KMS-11 (cell line): ENCODE measurements around the gene HIF1AN.

Experiments
- H2AFZ ChIP-seq: fragments of 200-600 bp; sonication (generic); 2 replicates; pipeline ENCODE4 v1.6.1; 2016; ENCODE audit warnings: antibody characterized with exemption, mixed run types, low read depth
- H3K27ac ChIP-seq: fragments of 200-600 bp; sonication (generic); 2 replicates; pipeline ENCODE4 v1.6.1; 2016; ENCODE audit warnings: mild to moderate bottlenecking, mixed run types
- H3K27me3 ChIP-seq: fragments of 200-600 bp; sonication (generic); 2 replicates; pipeline ENCODE4 v1.6.1; 2017; ENCODE audit warnings: mild to moderate bottlenecking, low read depth, mixed run types, moderate library complexity; ENCODE audit not compliant: insufficient read depth
- H3K36me3 ChIP-seq: fragments of 200-600 bp; sonication (generic); 2 replicates; pipeline ENCODE4 v1.6.1; 2017; ENCODE audit warnings: mild to moderate bottlenecking, mixed run types; ENCODE audit not compliant: insufficient read depth
- H3K4me1 ChIP-seq: fragments of 200-600 bp; sonication (generic); 2 replicates; pipeline ENCODE4 v1.6.1; 2016; ENCODE audit warnings: mild to moderate bottlenecking, low read depth, mixed run types; ENCODE audit not compliant: poor library complexity, severe bottlenecking
- H3K4me2 ChIP-seq: fragments of 200-600 bp; sonication (generic); 2 replicates; pipeline ENCODE4 v1.7.0; 2016; ENCODE audit warnings: mild to moderate bottlenecking, mixed run types
- H3K4me3 ChIP-seq: fragments of 200-600 bp; sonication (generic); IDR thresholded peaks from 2 replicates; pipeline ENCODE4 v1.6.1; 2017; ENCODE audit warnings: low read depth, low read length, mixed read lengths; ENCODE audit not compliant: insufficient read depth
- H3K79me2 ChIP-seq: fragments of 200-600 bp; sonication (generic); 2 replicates; pipeline ENCODE4 v1.6.1; 2016; ENCODE audit warnings: low read depth, mixed run types; ENCODE audit not compliant: insufficient read depth
- H3K9ac ChIP-seq: fragments of 200-600 bp; sonication (generic); 2 replicates; pipeline ENCODE4 v1.6.1; 2016; ENCODE audit warnings: mild to moderate bottlenecking, mixed run types
- H4K20me1 ChIP-seq: fragments of 200-600 bp; sonication (generic); 2 replicates; pipeline ENCODE4 v1.6.1; 2016; ENCODE audit warnings: mild to moderate bottlenecking, mixed run types; ENCODE audit not compliant: insufficient read depth
- TF ChIP-seq, protein P1 (sequence below): fragments of 200-600 bp; sonication (generic); conservative IDR thresholded peaks from 2 replicates; pipeline ENCODE4 v1.6.1; 2017; ENCODE audit warnings: low read depth, mild to moderate bottlenecking, antibody characterized with exemption, low read length, moderate library complexity, mixed read lengths

Gene HIF1AN

GRCh38 chr10:100562008-100562672 is 26.4 kb downstream of the HIF1AN start:
- no peaks in the 10 kb centered on the region for H4K20me1 ChIP-seq
- H3K36me3 ChIP-seq = no peaks in the 10 kb centered on the region
- H2AFZ ChIP-seq = no peak overlapping the region
- H3K27me3 ChIP-seq = no peaks in the 10 kb centered on the region; the same call in 1 of the 2 replicates
- no peak overlapping the region for H3K9ac ChIP-seq
- H3K4me1 ChIP-seq = no peaks in the 10 kb centered on the region
- no peak overlapping the region for H3K27ac ChIP-seq
- no peak overlapping the region for H3K4me3 ChIP-seq
- no peak overlapping the region for H3K4me2 ChIP-seq
- no peaks in the 10 kb centered on the region for H3K79me2 ChIP-seq
- TF ChIP-seq, protein P1, sequence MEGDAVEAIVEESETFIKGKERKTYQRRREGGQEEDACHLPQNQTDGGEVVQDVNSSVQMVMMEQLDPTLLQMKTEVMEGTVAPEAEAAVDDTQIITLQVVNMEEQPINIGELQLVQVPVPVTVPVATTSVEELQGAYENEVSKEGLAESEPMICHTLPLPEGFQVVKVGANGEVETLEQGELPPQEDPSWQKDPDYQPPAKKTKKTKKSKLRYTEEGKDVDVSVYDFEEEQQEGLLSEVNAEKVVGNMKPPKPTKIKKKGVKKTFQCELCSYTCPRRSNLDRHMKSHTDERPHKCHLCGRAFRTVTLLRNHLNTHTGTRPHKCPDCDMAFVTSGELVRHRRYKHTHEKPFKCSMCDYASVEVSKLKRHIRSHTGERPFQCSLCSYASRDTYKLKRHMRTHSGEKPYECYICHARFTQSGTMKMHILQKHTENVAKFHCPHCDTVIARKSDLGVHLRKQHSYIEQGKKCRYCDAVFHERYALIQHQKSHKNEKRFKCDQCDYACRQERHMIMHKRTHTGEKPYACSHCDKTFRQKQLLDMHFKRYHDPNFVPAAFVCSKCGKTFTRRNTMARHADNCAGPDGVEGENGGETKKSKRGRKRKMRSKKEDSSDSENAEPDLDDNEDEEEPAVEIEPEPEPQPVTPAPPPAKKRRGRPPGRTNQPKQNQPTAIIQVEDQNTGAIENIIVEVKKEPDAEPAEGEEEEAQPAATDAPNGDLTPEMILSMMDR = peak; percentile 70

GRCh38 chr10:100565206-100565985 is 29.7 kb downstream of the HIF1AN start:
- no peaks in the 10 kb centered on the region for H3K4me1 ChIP-seq
- peaks cover 8% of the 10 kb centered on the region for H3K27me3 ChIP-seq
- no peak overlapping the region for H3K4me3 ChIP-seq
- H4K20me1 ChIP-seq = no peaks in the 10 kb centered on the region
- no peak overlapping the region for H3K27ac ChIP-seq
- no peak overlapping the region for H2AFZ ChIP-seq
- H3K4me2 ChIP-seq = no peak overlapping the region
- H3K79me2 ChIP-seq = no peaks in the 10 kb centered on the region
- TF ChIP-seq, protein P1 = no peak
- no peaks in the 10 kb centered on the region for H3K36me3 ChIP-seq
- no peak overlapping the region for H3K9ac ChIP-seq

GRCh38 chr10:100566561-100566960 is 30.8 kb downstream of the HIF1AN start:
- Histone ChIP-seq H3K4me1 (no peaks in the 10 kb centered on the region), H3K4me2 (no peak overlapping the region), H3K36me3 (no peaks in the 10 kb centered on the region), H3K4me3 (no peak overlapping the region), H3K9ac (no peak overlapping the region), H4K20me1 (no peaks in the 10 kb centered on the region), H3K27me3 (peaks cover 8% of the 10 kb centered on the region), H2AFZ (no peak overlapping the region), H3K27ac (no peak overlapping the region), H3K79me2 (no peaks in the 10 kb centered on the region)
- TF ChIP-seq, protein P1 = no peak

DNA sequence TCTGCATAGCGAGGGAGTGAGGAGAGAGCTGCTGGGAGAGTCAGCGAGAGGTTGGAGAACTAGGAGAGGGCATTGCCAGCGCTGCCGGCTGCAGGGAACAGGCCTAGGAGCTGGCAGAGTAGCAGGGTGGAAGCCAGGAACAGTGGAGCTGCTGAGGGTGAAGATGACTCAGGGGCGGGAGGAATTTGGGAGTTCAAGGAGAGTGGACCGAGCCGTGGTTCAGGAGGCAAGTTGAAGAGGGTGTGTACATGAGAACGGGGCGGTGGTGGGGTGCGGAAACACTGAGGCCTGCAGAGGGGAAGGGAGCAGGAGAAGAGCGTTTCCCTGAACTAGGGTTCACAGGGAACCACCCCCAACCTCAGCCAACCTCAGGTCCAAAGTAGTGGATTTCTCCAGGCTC is 31.5 kb downstream of the HIF1AN start:
- Histone ChIP-seq H3K36me3 (no peaks in the 10 kb centered on the region), H3K27ac (no peak overlapping the region), H4K20me1 (no peaks in the 10 kb centered on the region), H3K4me1 (no peaks in the 10 kb centered on the region), H3K27me3 (peaks cover 8% of the 10 kb centered on the region), H3K9ac (no peak overlapping the region), H3K4me3 (no peak overlapping the region), H3K4me2 (no peak overlapping the region), H3K79me2 (no peaks in the 10 kb centered on the region), H2AFZ (no peak overlapping the region)
- TF ChIP-seq, protein P1 = no peak
